IPS DF 19.7 (cell line): Measurements from ENCODE around the gene A4GALT.
A peak's percentile ranks its signal among the peaks of the same experiment; 100 is the strongest.
"Not testable (repeated sequence)": the region's sequence is repeated elsewhere in the genome, so short reads cannot be mapped to it uniquely, and the experiment has no call there.

Source experiments
- DNase-seq: peaks from one replicate; pipeline ENCODE4 v3.0.0-alpha.2; 2013; ENCODE audit warnings: low read depth, low spot score

Gene A4GALT

DNA sequence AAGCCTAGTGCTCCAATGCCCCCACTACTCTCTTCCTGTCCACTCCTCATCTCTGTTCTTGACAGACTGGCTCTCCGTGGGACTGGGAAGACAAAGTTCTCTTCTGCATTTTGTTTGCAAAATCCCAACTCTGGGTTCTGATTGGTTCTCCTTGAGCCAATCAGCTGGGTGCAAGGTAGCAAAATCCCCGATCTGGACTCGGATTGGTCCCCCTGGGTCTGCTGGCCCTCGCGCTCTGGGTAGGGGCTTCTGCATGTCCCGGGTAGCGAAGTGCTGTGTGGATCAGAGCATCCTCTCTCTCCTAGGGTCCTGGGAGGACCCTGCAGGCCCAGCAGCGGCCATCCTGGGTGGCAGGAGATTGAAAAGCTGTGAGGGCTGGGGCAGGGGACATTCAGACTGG, 22.3 kb upstream of the A4GALT start:
- peak; percentile 47 for DNase-seq

DNA sequence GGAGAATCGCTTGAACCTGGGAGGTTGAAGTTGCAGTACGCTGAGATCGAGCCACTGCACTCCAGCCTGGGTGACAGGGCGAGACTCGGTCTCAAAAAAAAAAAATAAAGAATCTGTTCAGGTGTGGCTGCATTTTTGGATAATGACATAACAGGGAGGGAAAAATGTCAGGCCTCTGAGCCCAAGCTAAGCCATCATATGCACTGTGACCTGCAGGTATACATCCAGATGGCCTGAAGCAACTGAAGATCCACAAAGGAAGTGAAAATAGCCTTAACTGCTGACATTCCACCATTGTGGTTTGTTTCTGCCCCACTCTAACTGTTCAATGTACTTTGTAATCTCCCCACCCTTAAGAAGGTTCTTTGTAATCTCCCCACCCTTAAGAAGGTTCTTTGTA, 19.6 kb upstream of the A4GALT start:
- not testable (repeated sequence) for DNase-seq

DNA sequence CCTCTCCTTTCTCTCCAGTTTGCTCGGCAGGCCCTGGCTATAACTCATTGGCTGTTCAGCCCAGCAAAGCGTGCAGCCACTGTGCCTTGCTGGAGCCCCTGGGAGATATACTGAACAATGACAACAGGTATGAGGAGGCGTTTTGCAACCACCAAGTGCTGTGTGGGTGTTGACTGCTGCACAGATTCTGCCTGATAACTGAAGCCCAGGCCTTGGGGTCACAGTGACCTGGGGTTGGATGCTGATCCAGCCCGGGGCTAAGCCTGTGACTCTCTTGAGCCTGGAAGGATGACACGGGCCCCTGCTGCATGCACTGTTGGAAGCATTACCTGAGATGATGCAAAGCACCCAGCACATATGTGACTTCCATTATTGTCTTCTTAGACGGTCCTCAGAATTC, 13.7 kb upstream of the A4GALT start:
- no peak for DNase-seq

DNA sequence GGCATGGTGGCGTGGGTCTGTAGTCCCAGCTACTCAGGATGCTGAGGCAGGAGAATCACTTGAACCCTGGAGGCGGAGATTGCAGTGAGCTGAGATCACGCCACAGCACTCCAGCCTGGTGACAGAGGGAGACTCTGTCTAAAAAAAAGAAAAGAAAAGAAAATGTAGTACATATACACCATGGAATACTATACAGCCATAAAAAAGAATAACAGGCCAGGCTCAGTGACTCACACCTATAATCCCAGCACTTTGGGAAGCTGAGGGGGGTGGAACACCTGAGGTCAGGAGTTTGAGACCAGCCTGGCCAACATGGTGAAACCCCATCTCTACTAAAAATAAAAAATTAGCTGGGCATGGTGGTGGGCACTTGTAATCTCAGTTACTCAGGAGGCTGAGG, 12.7 kb upstream of the A4GALT start:
- not testable (repeated sequence) for DNase-seq

DNA sequence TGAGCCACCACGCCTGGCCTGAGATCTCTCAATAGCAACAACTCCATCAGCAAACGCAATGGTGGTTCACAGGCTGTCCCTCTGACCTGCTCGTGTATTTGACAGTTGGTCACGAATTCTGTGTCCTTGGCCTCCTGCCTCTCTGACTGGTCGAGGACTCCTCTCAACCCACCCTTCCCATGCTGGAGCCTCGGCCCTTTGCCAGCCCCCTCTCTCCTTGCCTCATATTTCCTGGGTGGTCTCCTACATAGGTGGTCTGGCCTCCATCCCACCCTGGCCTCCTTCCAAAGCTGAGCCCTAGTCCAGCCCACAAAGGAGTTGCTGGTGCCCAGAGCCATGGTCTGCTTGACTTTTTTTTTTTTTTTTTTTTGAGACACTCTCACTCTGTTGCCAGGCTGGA, 11.4 kb upstream of the A4GALT start:
- no peak for DNase-seq

DNA sequence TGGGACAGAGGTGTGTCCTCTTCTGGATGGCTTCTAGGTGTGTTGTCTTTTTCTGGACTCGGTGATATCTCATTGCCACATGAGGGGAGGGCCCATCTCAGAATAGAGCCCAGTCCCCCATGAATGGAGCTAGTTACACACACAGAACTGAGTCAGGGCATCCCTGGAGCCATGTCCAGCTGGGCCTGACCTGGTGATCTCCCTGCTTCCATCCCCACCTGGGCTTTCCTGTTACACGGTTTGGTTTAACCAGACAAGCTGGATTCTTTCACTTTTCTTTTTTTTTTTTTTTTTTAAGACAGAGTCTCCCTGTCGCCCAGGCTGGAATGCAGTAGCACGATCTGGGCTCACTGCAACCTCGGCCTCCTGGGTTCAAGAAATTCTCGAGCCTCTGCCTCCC, 6.1 kb upstream of the A4GALT start:
- DNase-seq, result no peak

DNA sequence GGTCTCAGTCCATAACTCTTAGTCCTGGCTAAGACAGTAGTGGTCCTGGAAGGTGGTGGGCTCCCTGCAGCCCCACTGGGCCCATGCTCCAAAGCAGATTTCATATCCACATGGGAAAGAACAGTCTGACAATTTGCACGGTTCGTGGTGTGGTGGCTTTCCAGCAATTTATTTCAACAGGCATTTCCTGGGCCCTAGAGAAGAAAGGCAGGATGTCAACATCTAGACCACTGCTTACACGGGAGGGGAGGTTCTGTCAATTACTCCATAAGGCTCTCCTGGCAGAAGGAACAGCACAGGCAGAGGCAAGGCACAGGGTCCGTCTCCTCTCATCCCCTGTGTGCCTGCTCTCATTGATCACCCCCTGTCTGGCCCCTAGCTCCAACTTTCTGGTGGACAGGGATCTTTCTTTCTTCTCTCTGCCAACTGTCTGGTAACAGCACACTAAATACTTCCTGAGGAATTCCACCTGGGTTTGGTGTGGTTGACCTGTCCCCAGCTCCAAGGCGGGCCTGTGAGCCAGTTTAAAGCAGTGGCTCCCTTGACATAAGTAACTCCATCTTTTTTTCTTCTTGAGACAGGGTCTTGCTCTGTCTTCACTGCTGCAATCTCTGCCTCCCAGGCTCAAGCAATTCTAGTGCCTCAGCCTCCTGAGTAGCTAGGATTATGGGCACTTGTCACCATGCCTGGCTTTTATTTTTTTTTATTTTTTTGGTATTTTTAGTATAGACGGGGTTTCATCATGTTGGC, 5.1 kb upstream of the A4GALT start:
- DNase-seq, result no peak

DNA sequence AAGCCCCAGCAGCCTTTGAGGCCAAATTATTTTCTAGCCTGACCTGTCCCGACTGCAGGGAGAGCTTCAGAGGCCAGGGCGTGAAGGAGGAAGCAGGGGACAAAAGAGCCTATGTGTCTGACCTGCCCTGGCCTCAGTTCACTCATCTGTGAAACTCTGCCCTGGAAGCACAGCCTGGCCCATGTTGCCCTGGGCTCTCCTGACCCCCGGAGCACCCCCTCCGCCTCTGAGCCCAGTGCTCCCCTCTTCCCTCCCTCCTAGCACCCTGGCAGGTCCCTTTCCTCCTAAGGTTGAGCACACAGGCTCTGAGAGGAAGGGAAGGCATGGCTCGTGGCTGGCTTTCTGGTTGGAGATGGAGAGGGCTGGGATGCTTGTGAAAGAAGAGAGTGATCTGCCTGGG, 3.4 kb upstream of the A4GALT start:
- DNase-seq, result no peak

DNA sequence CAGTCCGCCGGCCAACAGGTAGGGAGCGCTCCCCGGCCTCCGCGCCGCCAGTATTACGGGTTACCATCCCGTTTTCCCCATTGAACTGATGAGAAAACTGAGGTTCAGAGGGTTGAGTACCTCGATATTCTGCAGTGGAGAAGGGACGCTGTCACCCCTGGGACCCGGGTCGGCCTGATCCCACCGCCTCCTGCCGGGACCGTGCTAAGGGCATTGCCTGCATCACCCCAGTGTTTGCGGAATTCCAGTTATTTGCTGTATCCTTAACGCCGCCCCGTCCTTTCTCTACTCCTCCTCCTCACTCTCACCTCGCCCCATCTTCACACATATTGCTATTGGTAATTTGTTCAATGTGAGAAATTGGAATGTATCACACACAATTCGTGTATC, 370 bp upstream of the A4GALT start:
- no peak for DNase-seq

DNA sequence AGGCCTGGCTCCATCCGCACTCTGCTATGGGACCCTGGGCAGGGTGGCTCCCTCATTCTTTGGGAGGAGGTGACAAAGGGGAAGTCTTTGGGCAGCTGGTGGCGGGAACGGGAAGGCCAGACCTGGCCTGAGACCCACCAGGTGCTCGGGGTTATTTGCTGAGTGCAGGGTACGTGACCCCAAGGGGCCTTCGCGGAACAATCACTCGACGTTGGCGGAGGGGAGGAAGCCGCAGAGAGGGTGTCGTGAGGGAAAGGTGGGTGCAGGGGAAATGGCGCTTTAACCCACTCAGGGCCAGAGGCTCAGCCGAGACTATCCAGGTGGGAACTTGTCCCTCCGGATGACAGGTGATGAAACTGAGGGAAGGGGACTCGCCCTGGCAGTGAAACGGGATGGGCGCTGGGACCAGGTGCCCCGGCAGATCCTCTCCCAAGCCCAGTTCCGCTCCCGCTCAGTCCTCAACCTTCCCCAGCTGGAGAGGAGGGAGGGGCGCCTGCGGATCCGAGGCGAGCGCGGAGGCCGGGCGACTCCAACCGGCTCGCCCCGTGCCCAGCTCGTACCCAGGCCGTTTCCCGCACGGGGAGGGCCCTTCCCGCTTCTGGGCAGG, 911 bp downstream of the A4GALT start:
- no peak for DNase-seq

DNA sequence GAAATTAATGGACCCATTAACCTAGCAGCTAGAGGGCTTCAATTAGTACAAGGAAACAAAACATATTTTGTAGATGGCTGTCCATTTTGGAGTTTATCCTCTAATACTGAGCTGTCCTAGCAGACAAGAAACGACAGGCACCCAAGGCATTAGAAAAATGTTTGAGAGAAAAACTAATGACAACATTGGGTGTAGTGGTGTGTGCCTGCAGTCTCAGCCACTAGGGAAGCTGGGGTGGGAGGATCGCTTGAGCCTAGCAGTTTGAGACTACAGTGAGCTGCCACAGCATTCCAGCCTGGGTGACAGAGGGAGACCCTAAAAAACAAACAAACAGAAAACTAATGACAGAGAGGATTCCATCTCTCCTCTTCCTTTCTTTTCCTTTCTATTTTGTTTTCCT, 1.5 kb downstream of the A4GALT start:
- no peak for DNase-seq

DNA sequence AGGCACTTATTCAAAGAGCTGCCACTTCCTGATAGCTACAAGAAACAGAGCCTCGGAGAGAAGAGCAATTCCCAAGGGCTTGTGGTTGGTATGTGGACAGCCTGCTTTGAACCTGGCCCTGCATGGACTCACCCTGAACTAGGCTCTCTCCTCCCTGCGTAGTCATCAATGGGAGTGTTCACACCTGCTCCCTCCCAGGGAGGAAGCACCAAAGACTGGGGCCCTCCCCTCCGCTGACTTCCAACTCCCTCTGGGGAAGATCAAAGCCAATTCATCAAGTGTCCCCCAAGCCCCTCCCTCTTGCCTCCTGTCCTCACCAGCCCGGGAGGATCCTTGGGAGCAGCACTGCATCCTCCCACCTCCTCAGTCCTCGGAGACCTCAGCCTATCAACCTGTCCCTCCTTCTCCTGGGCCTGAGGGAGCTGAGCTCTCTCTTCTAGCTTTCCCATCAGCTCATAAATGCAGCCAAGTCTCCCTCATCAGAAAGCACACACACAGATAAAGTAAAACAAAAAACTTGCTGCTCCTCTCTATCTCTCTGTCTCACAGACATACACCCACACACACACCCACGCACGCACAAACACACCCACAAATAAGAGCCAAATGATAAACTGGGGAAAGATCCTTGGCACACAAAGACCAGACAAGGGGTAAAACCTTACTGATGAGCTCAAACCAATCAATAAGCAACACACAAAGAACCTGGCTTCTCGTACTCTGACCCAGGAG, 3.3 kb downstream of the A4GALT start:
- peak; percentile 63 for DNase-seq

DNA sequence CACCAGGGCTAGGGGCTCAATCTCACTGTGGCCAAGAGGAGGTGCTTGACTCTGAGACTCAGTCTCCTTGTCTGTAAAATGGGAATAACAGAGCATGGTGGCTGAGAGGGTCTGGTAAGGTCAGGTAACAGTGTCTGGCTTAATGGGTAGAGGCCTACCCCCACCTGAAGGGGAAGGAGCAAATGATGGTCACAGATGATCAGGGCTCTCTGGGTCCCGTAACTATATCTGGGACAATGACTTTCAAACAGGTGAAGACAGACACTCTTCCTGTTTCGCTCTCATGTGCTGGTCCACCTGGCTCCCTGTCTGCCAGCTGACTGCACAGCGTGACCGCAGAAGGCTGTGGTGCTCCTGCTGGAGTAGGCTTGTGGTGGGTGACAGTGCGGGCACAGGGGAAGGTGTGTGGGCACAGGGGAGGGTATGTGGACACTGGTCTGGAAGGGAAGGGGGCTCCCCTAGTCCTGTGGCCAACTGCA, 4.0 kb downstream of the A4GALT start:
- DNase-seq, result no peak

DNA sequence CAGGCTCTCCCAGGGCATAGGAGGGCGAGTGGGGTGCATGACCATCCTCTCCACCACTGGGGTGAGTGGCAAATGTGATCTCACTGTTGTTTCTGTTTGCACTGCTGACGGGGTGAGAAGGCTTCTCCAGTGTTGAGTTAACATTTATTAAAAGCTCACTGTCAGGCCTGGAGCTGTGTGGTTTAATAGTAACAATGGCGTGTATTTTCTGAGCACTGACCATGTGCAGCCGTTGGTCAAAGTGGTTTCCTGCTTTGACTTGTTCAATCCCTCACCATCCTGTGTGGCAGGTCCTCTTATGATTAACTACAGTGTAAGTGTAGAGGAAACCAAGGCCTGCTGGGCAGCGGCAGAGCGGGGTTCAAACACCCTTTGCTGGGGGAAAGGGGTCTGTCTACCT, 4.4 kb downstream of the A4GALT start:
- DNase-seq, result no peak

DNA sequence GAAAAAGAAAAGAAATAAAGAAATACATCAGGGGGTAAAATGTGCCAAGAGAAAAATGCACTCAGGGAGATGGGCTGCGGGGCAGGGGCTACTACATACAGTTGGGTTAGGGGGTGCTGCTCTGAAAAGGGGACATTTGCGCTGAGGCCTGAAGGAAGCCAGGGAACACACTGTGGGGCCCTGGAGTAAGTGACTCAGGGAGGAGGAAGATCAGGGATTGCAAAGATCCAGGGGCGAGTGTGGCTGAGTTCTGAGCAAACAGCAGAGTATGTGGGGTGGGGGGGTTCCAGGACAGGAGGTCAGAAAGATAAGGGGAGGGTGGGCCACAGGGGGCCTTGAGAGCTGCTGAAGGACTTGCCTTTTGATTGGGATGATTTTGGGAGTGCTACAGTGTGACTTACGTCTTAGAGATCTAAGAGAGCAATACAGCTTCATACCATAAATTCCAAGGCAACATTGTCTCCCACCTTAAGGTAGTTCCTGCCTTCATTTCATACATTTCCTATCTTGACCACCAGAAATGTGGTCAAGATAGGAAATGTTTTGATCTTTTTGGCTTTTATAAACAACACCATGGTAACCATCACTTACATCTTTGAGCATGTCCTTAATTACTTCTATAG, 5.8 kb downstream of the A4GALT start:
- no peak for DNase-seq

DNA sequence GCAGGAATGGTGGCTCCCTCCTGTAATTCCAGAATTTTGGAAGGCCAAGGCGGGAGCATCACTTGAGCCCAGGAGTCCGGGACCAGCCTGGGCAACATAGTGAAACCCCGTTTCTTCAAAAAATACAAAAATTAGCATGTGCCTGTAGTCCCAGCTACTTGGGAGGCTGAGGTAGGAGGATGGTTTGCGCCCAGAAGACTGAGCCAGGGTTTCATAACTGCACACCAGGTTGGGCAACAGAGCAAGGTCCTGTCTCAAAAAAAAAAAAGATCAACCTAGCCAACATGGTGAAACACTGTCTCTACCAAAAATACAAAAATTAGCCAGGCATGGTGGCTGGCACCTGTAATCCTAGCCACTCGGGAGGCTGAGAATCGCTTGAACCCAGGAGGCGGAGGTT, 6.4 kb downstream of the A4GALT start:
- DNase-seq, result no peak

DNA sequence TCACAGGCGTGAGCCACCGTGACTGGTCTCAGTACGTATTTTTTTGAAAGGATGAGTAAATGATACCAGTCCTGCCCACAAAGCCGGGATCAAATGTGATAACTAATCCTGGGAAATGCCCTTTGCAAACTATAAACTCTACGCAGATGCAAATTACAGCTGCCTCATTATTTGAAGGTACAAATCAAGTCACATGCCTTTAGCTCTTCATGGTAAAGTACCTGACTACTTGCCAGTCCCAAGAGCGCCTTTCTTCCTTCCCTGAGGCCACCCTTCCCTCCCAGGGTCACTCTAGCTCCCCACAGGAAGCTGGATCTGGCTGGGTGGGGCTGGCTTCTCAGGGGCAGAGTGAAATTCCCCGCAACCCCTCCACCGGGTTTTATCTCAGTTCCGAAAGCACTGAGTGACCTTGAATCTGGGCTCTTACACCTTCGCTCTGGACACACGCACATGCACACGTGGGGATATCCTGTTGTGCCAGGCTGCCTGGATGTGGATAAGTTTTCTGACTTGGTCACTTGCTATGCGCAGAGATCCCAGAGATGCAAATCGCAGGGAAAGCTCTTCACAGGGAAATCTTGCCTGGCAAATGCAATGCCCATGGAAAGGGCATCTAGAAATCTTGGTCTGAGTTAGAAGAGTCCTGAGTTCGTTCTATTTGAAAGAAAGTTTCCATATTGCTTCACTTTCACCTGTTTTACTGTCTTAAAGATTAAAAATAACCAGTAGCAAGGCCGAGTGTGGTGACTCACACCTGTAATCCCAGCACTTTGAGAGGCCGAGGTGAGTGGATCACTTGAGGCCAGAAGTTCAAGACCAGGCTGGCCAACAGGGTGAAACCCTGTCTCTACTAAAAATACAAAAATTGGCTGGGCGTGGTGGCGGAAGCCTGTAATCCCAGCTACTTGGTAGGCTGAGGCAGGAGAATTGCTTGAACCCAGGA, 8.5 kb downstream of the A4GALT start:
- no peak for DNase-seq

DNA sequence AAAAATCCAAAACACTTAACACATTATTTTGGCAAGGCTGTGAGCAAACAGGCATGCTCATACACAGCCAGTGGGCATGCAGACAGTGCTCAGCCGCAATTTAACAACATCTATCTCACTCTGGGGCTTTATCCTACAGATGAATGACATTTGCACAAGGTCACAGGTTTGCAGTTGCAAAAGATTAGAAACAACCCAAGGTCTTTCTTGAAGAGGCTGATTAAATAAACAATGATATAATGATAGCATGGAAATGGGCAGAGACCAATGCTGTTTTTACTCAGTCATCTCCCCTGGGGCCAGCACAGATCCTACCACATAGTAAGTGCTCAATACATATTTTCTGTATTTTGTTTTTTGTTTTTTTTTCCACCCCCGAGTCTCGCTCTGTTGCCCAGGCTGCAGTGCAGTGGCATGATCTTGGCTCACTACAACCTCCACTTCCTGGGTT, 9.4 kb downstream of the A4GALT start:
- DNase-seq, result no peak

DNA sequence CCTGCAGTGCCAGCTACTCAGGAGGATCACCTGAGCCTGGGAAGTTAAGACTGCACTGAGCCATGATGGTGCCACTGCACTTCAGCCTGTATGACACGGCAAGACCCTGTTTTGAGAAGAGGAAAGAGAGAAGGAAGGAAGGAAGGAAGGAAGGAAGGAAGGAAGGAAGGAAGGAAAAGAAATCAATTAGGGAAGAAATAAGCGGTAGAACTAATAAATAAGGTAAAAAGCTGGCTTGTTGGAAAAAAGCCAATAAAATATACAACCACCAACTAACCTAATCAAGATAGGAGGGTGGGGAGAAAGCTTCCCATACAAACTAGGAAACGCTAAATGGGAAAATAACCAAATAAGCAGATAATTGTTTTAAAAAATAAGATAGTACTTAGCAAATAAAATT, 12.3 kb downstream of the A4GALT start:
- DNase-seq, result no peak

DNA sequence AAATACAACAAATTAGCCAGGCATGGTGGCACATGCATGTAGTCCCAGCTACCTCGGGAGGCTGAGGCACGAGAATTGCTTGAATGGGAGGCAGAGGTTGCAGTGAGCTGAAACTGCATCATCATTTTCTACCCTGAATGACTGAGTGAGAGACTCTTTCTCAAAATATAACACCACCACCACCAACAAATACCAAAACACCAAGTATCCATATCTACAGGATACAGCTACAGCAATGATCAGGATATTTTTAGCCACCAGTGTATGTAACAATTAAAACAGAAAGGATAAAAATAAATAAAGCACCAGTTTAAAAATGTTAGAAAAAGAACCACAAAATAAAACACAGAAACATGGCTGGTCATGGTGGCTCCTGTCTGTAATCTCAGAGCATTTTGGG, 13.2 kb downstream of the A4GALT start:
- DNase-seq, result no peak

DNA sequence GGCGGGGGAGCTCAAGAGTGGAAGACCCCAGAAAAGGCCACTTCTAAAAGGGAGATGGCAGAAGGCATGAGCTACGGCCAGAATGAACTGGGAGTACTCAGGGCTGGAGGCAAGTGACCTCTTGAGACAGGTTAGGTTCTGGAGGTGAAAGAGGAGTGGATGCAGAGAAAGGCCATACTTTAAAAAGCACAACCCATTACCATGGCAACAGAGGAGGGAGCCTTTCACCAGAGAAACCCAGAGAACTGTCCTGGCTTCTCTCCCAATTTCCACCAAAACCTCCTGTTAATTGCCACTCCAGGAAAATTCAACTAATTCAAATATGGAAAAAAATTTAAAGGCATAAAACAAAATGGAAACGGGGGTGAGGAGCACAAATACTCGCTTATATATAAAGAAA, 15.8 kb downstream of the A4GALT start:
- DNase-seq, result no peak
